ENCODE results near the gene CAPZA1. TPM values are rescaled to one million over a fixed set of nuclear protein-coding genes. Genes with fewer than 3 reads are reported as not detected.

Gene CAPZA1
- total and polyA plus RNA-seq, 2 experiments from 2014 or later = 273 to 279 TPM

DNA sequence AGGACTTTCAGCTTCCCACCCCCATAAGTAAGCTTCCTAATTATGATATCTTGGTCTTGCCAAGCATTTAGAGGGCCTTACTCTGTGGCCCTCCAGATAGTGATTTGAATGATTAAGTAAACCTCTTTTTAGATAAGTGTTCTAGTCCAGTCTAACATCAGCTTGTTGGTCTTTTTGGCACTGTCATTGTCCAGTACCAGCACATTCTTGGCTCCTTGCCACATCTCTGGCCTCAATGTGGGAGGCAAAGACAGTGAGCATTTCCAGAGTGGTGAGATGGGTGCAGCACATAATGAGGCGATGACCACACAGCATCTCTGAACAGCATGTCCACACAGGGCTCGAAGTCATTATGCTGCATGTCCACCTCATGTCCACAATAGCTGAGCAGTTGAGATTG lies 6.1 kb downstream of the CAPZA1 start:
- H3K9ac ChIP-seq = no peak overlapping the region
- DNase-seq = peak; percentile 50
- no peak overlapping the region for H2AFZ ChIP-seq
- no peak for TF ChIP-seq EZH2phosphoT487 (IDR thresholded peaks at IDR 0.05; ENCODE audit: insufficient read depth, low read depth)
- no peak for TF ChIP-seq EZH2 (IDR thresholded peaks at IDR 0.05; ENCODE audit: insufficient read depth, poor library complexity, severe bottlenecking)
- H3K4me2 ChIP-seq (ENCODE audit: unreplicated experiment) = no peak overlapping the region
- H3K36me3 ChIP-seq (ENCODE audit: low read depth) = 0 out of 2 replicates have a peak, but pooled peaks cover 5% of the 10 kb centered on the region
- no peaks in the 10 kb centered on the region for H3K9me2 ChIP-seq (ENCODE audit: insufficient read depth)
- WGBS, 2 experiments (ENCODE audit: low coverage in 1 of 2, low lambda C conversion rate in 2 of 2, missing lambda C conversion rate in 2 of 2) = 90 to 100% methylated on average over 2 of the region's 2 CpGs
- in situ Hi-C loops (cut with MboI) = no loop called here
- H4K20me1 ChIP-seq (ENCODE audit: insufficient read depth) = peaks cover 55% of the 10 kb centered on the region
- no peak overlapping the region for H3K27ac ChIP-seq
- H3K27me3 ChIP-seq (replicated peaks; ENCODE audit: insufficient read depth) = no peaks in the 10 kb centered on the region
- peaks cover 23% of the 10 kb centered on the region for H3F3A ChIP-seq (ENCODE audit: insufficient read depth)
- H3K79me2 ChIP-seq (ENCODE audit: insufficient read depth) = peaks cover 100% of the 10 kb centered on the region
- no peaks in the 10 kb centered on the region for H3K9me3 ChIP-seq (ENCODE audit: low read depth)
- H3K4me1 ChIP-seq (ENCODE audit: insufficient read depth) = peaks cover 34% of the 10 kb centered on the region
- no peak overlapping the region for H3K4me3 ChIP-seq

DNA sequence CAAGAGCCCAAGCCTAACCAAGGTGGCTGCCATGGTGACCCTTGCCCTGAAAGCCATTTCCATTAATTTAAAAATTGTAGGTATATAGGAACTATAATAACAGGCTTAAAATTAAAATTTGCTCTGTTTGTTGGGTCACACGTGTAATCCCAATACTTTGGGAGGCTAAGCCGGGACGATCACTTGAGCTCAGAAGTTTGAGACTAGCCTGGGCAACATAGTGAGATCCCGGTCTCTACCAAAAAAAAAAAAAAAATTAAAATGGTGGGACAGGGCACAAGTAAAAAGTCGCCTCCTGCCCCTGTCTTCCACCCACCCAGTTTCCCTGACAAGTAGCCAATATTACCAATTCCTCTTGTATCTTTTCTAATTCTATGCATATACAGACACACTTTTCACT lies 6.6 kb downstream of the CAPZA1 start:
- Histone ChIP-seq H3K9me3 (ENCODE audit: low read depth) (no peaks in the 10 kb centered on the region), H3K9me2 (ENCODE audit: insufficient read depth) (no peaks in the 10 kb centered on the region), H3K27me3 (replicated peaks; ENCODE audit: insufficient read depth) (no peaks in the 10 kb centered on the region), H3K4me2 (ENCODE audit: unreplicated experiment) (no peak overlapping the region), H3F3A (ENCODE audit: insufficient read depth) (peaks cover 19% of the 10 kb centered on the region), H3K27ac (no peak overlapping the region), H3K79me2 (ENCODE audit: insufficient read depth) (peaks cover 100% of the 10 kb centered on the region), H4K20me1 (ENCODE audit: insufficient read depth) (peaks cover 56% of the 10 kb centered on the region), H3K4me3 (no peak overlapping the region), H3K9ac (no peak overlapping the region), H2AFZ (no peak overlapping the region), H3K36me3 (ENCODE audit: low read depth) (peaks cover 10% of the 10 kb centered on the region; the same call in 1 of the 2 replicates), H3K4me1 (ENCODE audit: insufficient read depth) (peaks cover 29% of the 10 kb centered on the region)
- TF ChIP-seq EZH2 (IDR thresholded peaks at IDR 0.05; ENCODE audit: insufficient read depth, poor library complexity, severe bottlenecking) (no peak), EZH2phosphoT487 (IDR thresholded peaks at IDR 0.05; ENCODE audit: insufficient read depth, low read depth) (no peak)
- 99% methylated on average over 5 of the region's 5 CpGs for WGBS, 2 experiments (ENCODE audit: low coverage in 1 of 2, low lambda C conversion rate in 2 of 2, missing lambda C conversion rate in 2 of 2)
- no peak for DNase-seq
- in situ Hi-C loops (cut with MboI) = no loop called here

DNA sequence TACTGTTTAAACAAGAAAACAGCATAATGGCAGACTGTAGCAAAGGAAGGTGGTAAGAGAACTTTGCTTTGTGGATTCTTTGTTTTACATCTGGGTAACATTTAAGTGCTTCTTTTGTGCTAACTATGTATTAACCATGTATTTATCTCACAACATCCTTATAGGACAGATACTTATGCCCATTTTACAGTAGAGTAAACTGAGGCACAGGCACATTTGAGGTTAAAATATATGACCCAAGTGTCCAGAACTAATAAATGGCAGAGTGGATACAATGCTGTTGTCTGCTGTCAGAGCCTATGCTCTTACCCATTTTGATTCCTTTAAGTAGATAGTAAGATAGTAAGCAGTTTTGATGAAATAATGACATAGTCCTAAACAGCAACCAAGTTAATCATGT lies 7.3 kb downstream of the CAPZA1 start:
- Histone ChIP-seq H3K4me1 (ENCODE audit: insufficient read depth) (peaks cover 22% of the 10 kb centered on the region), H3K27ac (no peak overlapping the region), H3K9me2 (ENCODE audit: insufficient read depth) (no peaks in the 10 kb centered on the region), H3K27me3 (replicated peaks; ENCODE audit: insufficient read depth) (no peaks in the 10 kb centered on the region), H3K9me3 (ENCODE audit: low read depth) (no peaks in the 10 kb centered on the region), H4K20me1 (ENCODE audit: insufficient read depth) (peaks cover 63% of the 10 kb centered on the region), H3K36me3 (ENCODE audit: low read depth) (peaks cover 9% of the 10 kb centered on the region; the same call in 1 of the 2 replicates), H3K79me2 (ENCODE audit: insufficient read depth) (peaks cover 100% of the 10 kb centered on the region), H3F3A (ENCODE audit: insufficient read depth) (peaks cover 23% of the 10 kb centered on the region), H2AFZ (no peak overlapping the region), H3K4me2 (ENCODE audit: unreplicated experiment) (no peak overlapping the region), H3K4me3 (no peak overlapping the region), H3K9ac (no peak overlapping the region)
- DNase-seq = no peak
- no peak for TF ChIP-seq EZH2 (IDR thresholded peaks at IDR 0.05; ENCODE audit: insufficient read depth, poor library complexity, severe bottlenecking)
- TF ChIP-seq EZH2phosphoT487 (IDR thresholded peaks at IDR 0.05; ENCODE audit: insufficient read depth, low read depth) = no peak
- in situ Hi-C loops (cut with MboI) = no loop called here

DNA sequence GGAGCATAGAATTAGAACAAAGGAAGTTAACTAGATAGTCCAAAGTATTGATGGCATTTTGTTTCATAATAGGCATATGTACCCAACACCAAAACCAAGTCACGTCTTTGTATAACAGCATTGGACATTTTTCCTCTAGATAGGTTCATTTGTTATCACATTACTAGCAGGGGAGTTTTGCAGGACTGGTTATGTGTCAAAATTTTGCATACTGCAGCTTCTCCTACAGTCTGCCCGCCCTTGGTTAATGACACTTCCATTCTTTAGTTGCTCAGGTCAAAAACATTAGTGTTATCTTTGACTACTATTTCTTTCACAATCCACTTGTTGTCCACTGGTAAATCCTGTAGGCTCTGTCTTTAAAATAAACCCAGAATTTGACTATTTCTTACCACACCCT lies 8.9 kb downstream of the CAPZA1 start:
- Histone ChIP-seq H3K36me3 (ENCODE audit: low read depth) (peaks cover 9% of the 10 kb centered on the region), H3K9me2 (ENCODE audit: insufficient read depth) (no peaks in the 10 kb centered on the region), H3K9ac (no peak overlapping the region), H3K79me2 (ENCODE audit: insufficient read depth) (peaks cover 100% of the 10 kb centered on the region), H3K9me3 (ENCODE audit: low read depth) (no peaks in the 10 kb centered on the region), H3K27me3 (replicated peaks; ENCODE audit: insufficient read depth) (no peaks in the 10 kb centered on the region), H4K20me1 (ENCODE audit: insufficient read depth) (peaks cover 72% of the 10 kb centered on the region), H3K27ac (no peak overlapping the region), H3F3A (ENCODE audit: insufficient read depth) (peaks cover 17% of the 10 kb centered on the region), H3K4me1 (ENCODE audit: insufficient read depth) (0 out of 2 replicates have a peak, but pooled peaks cover 15% of the 10 kb centered on the region), H3K4me3 (no peak overlapping the region), H2AFZ (no peak overlapping the region), H3K4me2 (ENCODE audit: unreplicated experiment) (no peak overlapping the region)
- no peak for TF ChIP-seq EZH2phosphoT487 (IDR thresholded peaks at IDR 0.05; ENCODE audit: insufficient read depth, low read depth)
- TF ChIP-seq EZH2 (IDR thresholded peaks at IDR 0.05; ENCODE audit: insufficient read depth, poor library complexity, severe bottlenecking) = no peak
- no peak for DNase-seq
- 66% methylated on average over 2 of the region's 2 CpGs for WGBS, 2 experiments (ENCODE audit: low coverage in 1 of 2, low lambda C conversion rate in 2 of 2, missing lambda C conversion rate in 2 of 2)
- in situ Hi-C loops (cut with MboI) = no loop called here

DNA sequence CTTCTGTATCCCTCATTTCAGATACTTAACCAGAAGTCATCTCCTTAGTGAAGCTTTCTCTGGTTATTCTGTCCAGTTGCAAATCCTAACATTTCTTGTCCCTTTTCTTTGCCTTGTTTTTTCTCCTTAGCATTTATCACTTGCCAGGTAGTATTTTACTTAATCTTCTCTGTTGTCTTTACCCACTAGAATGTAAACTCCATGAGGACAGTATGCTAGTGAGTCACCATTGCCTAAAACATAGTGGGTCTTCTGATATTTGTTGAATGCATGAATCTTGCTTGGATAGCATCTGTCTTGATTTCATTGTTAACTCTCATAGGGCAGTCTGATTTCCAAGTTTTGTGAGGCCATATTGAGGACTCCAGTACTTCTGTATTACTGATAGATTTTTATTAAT lies 9.6 kb downstream of the CAPZA1 start:
- Histone ChIP-seq H2AFZ (no peak overlapping the region), H3K9me2 (ENCODE audit: insufficient read depth) (no peaks in the 10 kb centered on the region), H3K4me1 (ENCODE audit: insufficient read depth) (0 out of 2 replicates have a peak, but pooled peaks cover 15% of the 10 kb centered on the region), H3F3A (ENCODE audit: insufficient read depth) (peaks cover 24% of the 10 kb centered on the region), H3K4me3 (no peak overlapping the region), H3K4me2 (ENCODE audit: unreplicated experiment) (no peak overlapping the region), H3K9me3 (ENCODE audit: low read depth) (no peaks in the 10 kb centered on the region), H3K27ac (no peak overlapping the region), H3K36me3 (ENCODE audit: low read depth) (peaks cover 9% of the 10 kb centered on the region), H4K20me1 (ENCODE audit: insufficient read depth) (peaks cover 70% of the 10 kb centered on the region), H3K79me2 (ENCODE audit: insufficient read depth) (peaks cover 100% of the 10 kb centered on the region), H3K27me3 (replicated peaks; ENCODE audit: insufficient read depth) (no peaks in the 10 kb centered on the region), H3K9ac (no peak overlapping the region)
- TF ChIP-seq EZH2 (IDR thresholded peaks at IDR 0.05; ENCODE audit: insufficient read depth, poor library complexity, severe bottlenecking) = no peak
- no peak for TF ChIP-seq EZH2phosphoT487 (IDR thresholded peaks at IDR 0.05; ENCODE audit: insufficient read depth, low read depth)
- no peak for DNase-seq
- in situ Hi-C loops (cut with MboI) = no loop called here

Measured in GM23248 (cell line).